Stimulated activated naive B cell treated with anti-CD40 and anti-IgM and Interleukin-4, amounts not matched to agents 10 μg/mL and 1 μg/mL and 100 μg/mL, for 72 hours (primary cell): ENCODE measurements around the gene POLR2H.

Experiments used
- ATAC-seq, 2 donors: fragments of 150-1000 bp; cut with Tn5 transposase; replicated peaks; 2 replicates each; pipeline ENCODE4 v1.10.0; 2021; ENCODE audit warnings: moderate library complexity in 1 of 2
- DNase-seq: peaks from one replicate; pipeline ENCODE4 v3.0.0; 2021
- H3K27ac Mint-ChIP-seq: one replicate; pipeline ENCODE4 v1.8.0; 2022; ENCODE audit warnings: mild to moderate bottlenecking, mixed read lengths
- H3K27me3 Mint-ChIP-seq, 2 donors: one replicate each; pipeline ENCODE4 v1.8.0; 2022; ENCODE audit warnings: mixed read lengths in 2 of 2
- H3K36me3 Mint-ChIP-seq, 2 donors: one replicate each; pipeline ENCODE4 v1.8.0; 2022; ENCODE audit warnings: mixed read lengths in 2 of 2, mild to moderate bottlenecking in 1 of 2
- H3K4me1 Mint-ChIP-seq, 2 donors: one replicate each; pipeline ENCODE4 v1.8.0; 2022; ENCODE audit warnings: mixed read lengths in 2 of 2, mild to moderate bottlenecking in 1 of 2
- H3K4me3 Mint-ChIP-seq, 2 donors: one replicate each; pipeline ENCODE4 v1.8.0; 2022; ENCODE audit warnings: mild to moderate bottlenecking in 2 of 2, mixed read lengths in 2 of 2, moderate library complexity in 1 of 2
- H3K9me3 Mint-ChIP-seq, 2 donors: one replicate each; pipeline ENCODE4 v1.8.0; 2022; ENCODE audit warnings: mixed read lengths in 2 of 2, mild to moderate bottlenecking in 1 of 2

The POLR2H gene

DNA sequence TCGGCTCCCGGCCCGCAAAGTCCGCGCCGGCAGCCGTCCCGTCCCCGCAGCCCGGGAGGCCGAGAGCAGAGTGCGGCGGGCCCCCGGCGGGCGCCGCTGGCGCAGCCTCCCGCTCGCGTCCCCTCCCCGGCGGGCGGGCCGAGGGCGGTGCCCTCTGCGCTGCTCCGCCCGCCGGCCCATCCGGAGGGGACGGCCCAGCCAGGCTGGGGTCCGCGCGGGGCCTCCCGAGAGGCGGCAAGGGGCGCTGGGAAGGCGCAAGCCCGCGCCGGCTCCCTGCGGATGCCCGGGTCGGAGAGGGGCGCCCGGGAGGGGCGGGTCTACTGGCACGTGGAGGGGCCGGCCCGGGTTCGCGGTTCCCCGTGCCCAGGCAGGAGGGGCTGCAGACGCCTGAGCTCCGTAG, at the start of gene POLR2H, which contains the start of gene CLCN2:
Gene POLR2H (plus strand): TSS at position 179 of the 400 bp plus-strand sequence. CDS start 1,783 bp downstream, outside the sequence.
Gene CLCN2 (minus strand): TSS at position 74 of the 400 bp plus-strand sequence. CDS start 126 bp downstream, outside the sequence.
- Mint-ChIP-seq H3K36me3 (peaks cover 21 to 25% of the 10 kb centered on the region in 2 donors), H3K4me1 (peaks cover 16 to 28% of the 10 kb centered on the region in 2 donors), H3K4me3 (peak within 1 kb of the TSS; percentile 87 to 96), H3K9me3 (no peaks in the 10 kb centered on the region), H3K27me3 (peaks cover 5 to 7% of the 10 kb centered on the region in 2 donors), H3K27ac (peak within 1 kb of the TSS; percentile 93)
- no peak for DNase-seq
- ATAC-seq: peak; percentile 26 to 28

DNA sequence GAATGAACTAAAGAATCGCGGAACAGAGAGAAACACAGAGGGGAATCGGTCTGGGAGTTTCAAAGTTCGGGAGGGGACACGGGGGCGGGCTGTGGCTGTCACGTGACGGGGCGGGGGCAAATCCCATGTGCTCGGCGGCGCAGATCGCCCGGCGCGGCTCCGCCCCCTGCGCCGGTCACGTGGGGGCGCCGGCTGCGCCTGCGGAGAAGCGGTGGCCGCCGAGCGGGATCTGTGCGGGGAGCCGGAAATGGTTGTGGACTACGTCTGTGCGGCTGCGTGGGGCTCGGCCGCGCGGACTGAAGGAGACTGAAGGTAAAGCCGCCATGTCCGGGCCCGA, 47.2 kb upstream of the POLR2H start, which contains the start of gene EIF4G1:
Gene EIF4G1 (plus strand): TSS at position 244 of the 337 bp plus-strand sequence. CDS start 1,191 bp downstream, outside the sequence.
- Mint-ChIP-seq H3K4me3 (peak within 1 kb of the TSS; percentile 85 to 86), H3K36me3 (peaks cover 29 to 30% of the 10 kb centered on the region in 2 donors), H3K27ac (peak within 1 kb of the TSS; percentile 92), H3K4me1 (peaks cover 24 to 32% of the 10 kb centered on the region in 2 donors), H3K9me3 (no peaks in the 10 kb centered on the region), H3K27me3 (no peaks in the 10 kb centered on the region)
- DNase-seq (peak; percentile 91), ATAC-seq (peak; percentile 91 to 94)

DNA sequence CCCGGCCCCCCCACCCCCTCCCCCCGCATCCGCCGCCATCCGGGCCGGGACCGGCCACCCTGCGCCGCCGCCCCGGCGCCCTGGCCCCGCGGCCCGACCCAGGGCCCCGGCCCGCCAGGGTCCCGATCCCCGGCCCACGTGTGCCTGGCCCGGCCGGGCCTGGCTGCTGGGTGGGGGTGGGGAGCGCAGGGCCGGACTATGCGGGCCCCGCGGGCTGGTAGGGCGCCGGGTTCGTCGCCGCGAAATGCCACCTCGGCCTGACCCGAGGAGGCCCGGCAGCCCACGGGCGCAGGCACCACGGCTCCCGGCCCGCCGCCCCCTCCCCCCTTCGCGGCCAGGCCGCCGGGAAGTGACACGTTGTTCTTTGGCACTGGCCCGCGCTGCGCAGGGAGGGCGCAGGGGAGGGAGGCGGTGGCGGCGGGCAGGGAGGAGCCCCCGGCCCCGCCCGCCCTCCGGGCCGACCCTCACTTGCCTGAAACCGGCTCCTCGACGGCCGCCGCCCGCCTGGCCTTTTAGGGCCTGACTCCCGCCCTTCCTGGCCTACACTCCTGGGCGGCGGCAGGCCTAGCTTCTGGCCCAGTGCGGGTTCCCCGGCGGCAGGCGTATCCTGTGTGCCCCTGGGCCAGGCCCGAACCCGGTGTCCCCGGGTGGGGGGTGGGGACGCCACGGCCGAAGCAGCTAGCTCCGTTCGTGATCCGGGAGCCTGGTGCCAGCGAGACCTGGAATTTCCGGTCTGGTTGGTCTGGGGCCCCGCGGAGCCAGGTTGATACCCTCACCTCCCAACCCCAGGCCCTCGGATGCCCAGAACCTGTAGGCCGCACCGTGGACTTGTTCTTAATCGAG, 46.6 kb upstream of the POLR2H start:
- Mint-ChIP-seq H3K27me3 (no peaks in the 10 kb centered on the region), H3K4me3 (peak overlapping the region; percentile 85 to 86), H3K27ac (peak overlapping the region; percentile 92), H3K36me3 (peaks cover 28 to 32% of the 10 kb centered on the region in 2 donors), H3K9me3 (no peaks in the 10 kb centered on the region), H3K4me1 (peaks cover 28 to 38% of the 10 kb centered on the region in 2 donors)
- peak; percentile 58 to 61 for ATAC-seq
- no peak for DNase-seq

DNA sequence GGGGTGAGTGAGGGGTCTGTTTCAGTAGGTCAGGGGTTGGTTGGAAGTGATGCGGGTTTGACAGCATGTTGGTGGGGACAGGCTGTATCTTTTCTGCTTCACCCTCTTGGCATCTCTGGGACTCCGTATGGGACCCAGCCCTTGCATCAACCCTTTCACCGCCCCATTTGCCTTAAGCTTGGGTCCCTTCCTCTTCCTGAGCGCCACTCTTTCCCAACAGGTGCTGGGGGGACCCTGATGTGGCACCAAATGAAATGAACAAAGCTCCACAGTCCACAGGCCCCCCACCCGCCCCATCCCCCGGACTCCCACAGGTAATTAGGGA, 46.0 kb upstream of the POLR2H start:
- ATAC-seq (peak; percentile 0 to 3), DNase-seq (no peak)
- no peaks in the 10 kb centered on the region for H3K27me3 Mint-ChIP-seq
- peaks cover 28 to 38% of the 10 kb centered on the region in 2 donors for H3K4me1 Mint-ChIP-seq
- peak overlapping the region; percentile 77 to 81 for H3K4me3 Mint-ChIP-seq
- H3K27ac Mint-ChIP-seq: peak overlapping the region; percentile 91
- no peaks in the 10 kb centered on the region for H3K9me3 Mint-ChIP-seq
- peaks cover 26 to 31% of the 10 kb centered on the region in 2 donors for H3K36me3 Mint-ChIP-seq

DNA sequence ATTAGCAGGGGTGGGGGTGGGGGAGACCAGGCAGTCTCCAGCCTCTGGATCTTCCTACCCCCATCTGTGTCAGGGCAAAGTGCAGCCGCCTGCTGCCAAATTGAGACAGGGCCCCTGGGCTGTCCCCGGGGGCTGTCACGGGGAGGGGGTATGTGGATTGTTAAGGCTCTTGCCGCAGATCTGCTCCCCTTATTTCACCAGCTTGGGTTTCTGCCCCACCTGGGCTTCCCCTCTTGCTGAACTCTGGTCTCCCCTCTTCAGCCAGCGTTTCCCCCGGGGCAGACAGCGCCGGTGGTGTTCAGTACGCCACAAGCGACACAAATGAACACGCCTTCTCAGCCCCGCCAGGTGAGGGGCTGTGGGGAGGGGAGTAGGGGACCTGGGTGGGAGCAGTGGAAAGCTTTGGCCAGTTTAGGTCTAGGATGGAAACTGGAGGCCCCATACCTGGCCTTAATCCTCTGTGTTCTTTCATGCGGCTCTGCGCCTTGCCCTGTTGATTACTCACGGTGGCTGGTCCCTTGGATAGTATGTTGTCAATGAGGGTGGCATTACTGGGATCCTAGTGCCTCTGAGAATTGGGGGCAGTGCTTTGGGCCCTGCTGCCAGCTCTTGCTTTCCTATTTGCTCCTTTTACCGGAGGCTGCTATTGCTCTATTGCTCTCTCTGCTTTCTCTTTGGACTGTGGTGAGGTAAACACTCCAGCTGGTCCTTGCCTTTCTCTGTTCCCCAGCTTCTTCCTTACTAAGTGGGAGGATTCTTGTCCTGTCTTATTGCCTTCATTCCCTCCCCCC, 45.4 kb upstream of the POLR2H start:
- Mint-ChIP-seq H3K4me3 (peak overlapping the region; percentile 77 to 81), H3K27me3 (no peaks in the 10 kb centered on the region), H3K4me1 (peaks cover 28 to 38% of the 10 kb centered on the region in 2 donors), H3K9me3 (no peaks in the 10 kb centered on the region), H3K36me3 (peaks cover 31 to 34% of the 10 kb centered on the region in 2 donors), H3K27ac (peak overlapping the region; percentile 91)
- DNase-seq (no peak), ATAC-seq (no peak)

DNA sequence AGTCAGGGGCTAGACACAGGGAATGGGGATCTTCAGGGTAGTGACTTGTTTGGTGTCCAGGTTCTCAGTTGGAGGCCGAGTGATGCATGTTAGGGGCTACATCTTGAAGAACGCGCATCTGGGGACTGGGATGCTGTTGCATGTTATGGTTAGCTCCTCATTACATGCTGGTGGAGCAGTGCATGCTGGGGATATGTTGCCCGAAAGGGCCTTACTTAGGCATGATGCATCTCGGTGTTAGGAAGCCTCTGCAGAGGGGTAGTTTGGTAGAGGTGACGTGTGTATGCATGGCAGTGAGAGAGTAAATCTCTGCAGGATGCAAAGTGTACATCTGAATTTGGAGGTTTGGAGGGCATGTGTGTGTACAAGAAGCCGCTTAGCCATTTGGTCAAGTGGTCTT, 44.7 kb upstream of the POLR2H start:
- H3K27me3 Mint-ChIP-seq: no peaks in the 10 kb centered on the region
- H3K4me3 Mint-ChIP-seq: peak overlapping the region; percentile 77 to 81
- peaks cover 31 to 38% of the 10 kb centered on the region in 2 donors for H3K4me1 Mint-ChIP-seq
- H3K27ac Mint-ChIP-seq: peak overlapping the region; percentile 91
- DNase-seq (no peak), ATAC-seq (no peak)
- no peaks in the 10 kb centered on the region for H3K9me3 Mint-ChIP-seq
- peaks cover 38 to 40% of the 10 kb centered on the region in 2 donors for H3K36me3 Mint-ChIP-seq

DNA sequence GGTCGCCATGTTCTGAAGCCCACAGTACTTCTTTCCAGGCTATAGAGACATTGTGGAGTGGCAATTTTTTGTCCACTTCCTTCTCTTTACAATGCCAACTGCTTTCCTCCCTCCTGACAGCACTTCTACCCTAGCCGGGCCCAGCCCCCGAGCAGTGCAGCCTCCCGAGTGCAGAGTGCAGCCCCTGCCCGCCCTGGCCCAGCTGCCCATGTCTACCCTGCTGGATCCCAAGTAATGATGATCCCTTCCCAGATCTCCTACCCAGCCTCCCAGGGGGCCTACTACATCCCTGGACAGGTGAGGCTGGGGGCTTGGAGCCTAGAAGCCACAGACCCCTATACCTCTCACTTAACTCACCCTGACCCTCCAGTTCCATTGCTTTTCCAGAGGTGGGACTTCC, 44.3 kb upstream of the POLR2H start:
- H3K36me3 Mint-ChIP-seq: peaks cover 41 to 42% of the 10 kb centered on the region in 2 donors
- no peaks in the 10 kb centered on the region for H3K27me3 Mint-ChIP-seq
- peak overlapping the region; percentile 26 to 33 for H3K4me3 Mint-ChIP-seq
- peaks cover 33 to 38% of the 10 kb centered on the region in 2 donors for H3K4me1 Mint-ChIP-seq
- no peaks in the 10 kb centered on the region for H3K9me3 Mint-ChIP-seq
- no peak for DNase-seq
- peak overlapping the region; percentile 20 for H3K27ac Mint-ChIP-seq
- no peak for ATAC-seq

DNA sequence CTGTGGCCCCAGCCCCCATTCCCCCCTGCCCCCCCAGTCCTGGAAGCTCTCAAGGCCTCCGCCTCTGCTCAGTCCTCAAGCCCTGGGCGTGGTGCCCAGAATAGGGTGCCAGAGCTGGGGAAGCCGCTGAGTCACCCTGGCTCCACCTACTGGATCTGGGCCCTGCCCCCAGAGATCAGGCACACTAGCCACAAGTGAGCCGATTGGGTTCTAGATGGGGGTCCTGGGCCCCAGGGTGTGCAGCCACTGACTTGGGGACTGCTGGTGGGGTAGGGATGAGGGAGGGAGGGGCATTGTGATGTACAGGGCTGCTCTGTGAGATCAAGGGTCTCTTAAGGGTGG, 41.4 kb upstream of the POLR2H start:
- H3K4me3 Mint-ChIP-seq: no peak overlapping the region
- H3K36me3 Mint-ChIP-seq: peaks cover 64 to 67% of the 10 kb centered on the region in 2 donors
- DNase-seq: no peak
- peaks cover 40 to 43% of the 10 kb centered on the region in 2 donors for H3K4me1 Mint-ChIP-seq
- H3K9me3 Mint-ChIP-seq: no peaks in the 10 kb centered on the region
- H3K27ac Mint-ChIP-seq: no peak overlapping the region
- H3K27me3 Mint-ChIP-seq: no peaks in the 10 kb centered on the region
- ATAC-seq: peak; percentile 33

DNA sequence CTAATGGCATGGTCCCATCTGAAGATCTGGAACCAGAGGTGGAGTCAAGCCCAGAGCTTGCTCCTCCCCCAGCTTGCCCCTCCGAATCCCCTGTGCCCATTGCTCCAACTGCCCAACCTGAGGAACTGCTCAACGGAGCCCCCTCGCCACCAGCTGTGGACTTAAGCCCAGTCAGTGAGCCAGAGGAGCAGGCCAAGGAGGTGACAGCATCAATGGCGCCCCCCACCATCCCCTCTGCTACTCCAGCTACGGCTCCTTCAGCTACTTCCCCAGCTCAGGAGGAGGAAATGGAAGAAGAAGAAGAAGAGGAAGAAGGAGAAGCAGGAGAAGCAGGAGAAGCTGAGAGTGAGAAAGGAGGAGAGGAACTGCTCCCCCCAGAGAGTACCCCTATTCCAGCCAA, 39.8 kb upstream of the POLR2H start:
- H3K36me3 Mint-ChIP-seq: peaks cover 68 to 73% of the 10 kb centered on the region in 2 donors
- peaks cover 33 to 35% of the 10 kb centered on the region in 2 donors for H3K4me1 Mint-ChIP-seq
- no peaks in the 10 kb centered on the region for H3K27me3 Mint-ChIP-seq
- DNase-seq (no peak), ATAC-seq (no peak)
- H3K9me3 Mint-ChIP-seq: no peaks in the 10 kb centered on the region
- H3K4me3 Mint-ChIP-seq: no peak overlapping the region
- H3K27ac Mint-ChIP-seq: peak overlapping the region; percentile 79

DNA sequence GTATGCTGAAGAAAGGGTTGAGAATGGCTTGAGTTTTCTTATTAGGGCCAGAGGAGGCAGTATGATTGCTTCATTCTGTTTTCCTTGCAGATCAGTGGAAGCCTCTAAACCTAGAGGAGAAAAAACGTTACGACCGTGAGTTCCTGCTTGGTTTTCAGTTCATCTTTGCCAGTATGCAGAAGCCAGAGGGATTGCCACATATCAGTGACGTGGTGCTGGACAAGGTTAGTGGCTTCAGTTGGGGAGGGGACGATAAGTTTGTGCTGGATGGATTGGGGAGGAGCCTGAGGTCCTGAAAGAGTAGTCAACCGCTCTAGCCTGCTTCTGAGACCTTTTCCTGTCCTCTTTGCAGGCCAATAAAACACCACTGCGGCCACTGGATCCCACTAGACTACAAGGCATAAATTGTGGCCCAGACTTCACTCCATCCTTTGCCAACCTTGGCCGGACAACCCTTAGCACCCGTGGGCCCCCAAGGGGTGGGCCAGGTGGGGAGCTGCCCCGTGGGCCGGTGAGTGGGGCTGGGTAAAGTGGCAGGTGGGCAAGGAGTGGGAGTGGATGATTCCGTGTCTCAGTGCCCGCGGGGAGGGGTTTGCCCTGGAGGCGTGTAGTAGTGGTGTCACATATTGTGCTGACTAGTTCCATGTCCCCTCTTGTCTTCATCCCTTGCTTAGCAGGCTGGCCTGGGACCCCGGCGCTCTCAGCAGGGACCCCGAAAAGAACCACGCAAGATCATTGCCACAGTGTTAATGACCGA, 38.6 kb upstream of the POLR2H start:
- Mint-ChIP-seq H3K4me1 (peaks cover 23 to 25% of the 10 kb centered on the region in 2 donors), H3K27me3 (no peaks in the 10 kb centered on the region), H3K9me3 (no peaks in the 10 kb centered on the region), H3K36me3 (peaks cover 68 to 74% of the 10 kb centered on the region in 2 donors), H3K27ac (peak overlapping the region; percentile 69), H3K4me3 (no peak overlapping the region)
- ATAC-seq (no peak), DNase-seq (no peak)

DNA sequence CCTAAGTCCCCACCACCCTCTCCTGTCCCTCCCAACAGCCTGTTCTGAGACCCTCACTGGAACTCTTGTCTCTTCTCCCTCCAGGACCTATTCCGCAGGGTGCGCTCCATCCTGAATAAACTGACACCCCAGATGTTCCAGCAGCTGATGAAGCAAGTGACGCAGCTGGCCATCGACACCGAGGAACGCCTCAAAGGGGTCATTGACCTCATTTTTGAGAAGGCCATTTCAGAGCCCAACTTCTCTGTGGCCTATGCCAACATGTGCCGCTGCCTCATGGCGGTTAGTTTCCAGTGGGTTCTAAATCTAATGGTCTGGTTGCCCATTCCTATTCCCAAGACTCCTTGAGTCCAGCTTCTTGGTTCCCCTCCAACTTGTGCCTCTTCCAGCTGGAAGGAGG, 37.8 kb upstream of the POLR2H start:
- peaks cover 27% of the 10 kb centered on the region in 2 donors for H3K4me1 Mint-ChIP-seq

DNA sequence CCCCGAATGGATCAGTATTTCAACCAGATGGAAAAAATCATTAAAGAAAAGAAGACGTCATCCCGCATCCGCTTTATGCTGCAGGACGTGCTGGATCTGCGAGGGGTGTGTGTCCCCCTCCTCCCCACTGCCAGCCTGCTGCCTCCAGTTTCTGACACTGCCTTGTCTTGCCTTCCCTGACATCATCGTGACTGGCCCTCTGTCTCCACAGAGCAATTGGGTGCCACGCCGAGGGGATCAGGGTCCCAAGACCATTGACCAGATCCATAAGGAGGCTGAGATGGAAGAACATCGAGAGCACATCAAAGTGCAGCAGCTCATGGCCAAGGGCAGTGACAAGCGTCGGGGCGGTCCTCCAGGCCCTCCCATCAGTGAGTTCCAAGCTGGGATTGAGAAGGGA, 36.2 kb upstream of the POLR2H start:
- DNase-seq (no peak), ATAC-seq (no peak)
- Mint-ChIP-seq H3K4me3 (no peak overlapping the region), H3K27me3 (no peaks in the 10 kb centered on the region), H3K27ac (peak overlapping the region; percentile 53), H3K9me3 (no peaks in the 10 kb centered on the region), H3K4me1 (peaks cover 20 to 28% of the 10 kb centered on the region in 2 donors), H3K36me3 (peaks cover 76 to 85% of the 10 kb centered on the region in 2 donors)

More for the DNA sequence above, 37.8 kb upstream of the POLR2H start:
- no peaks in the 10 kb centered on the region for H3K27me3 Mint-ChIP-seq
- H3K36me3 Mint-ChIP-seq: peaks cover 73 to 80% of the 10 kb centered on the region in 2 donors
- DNase-seq (no peak), ATAC-seq (no peak)
- no peaks in the 10 kb centered on the region for H3K9me3 Mint-ChIP-seq
- H3K4me3 Mint-ChIP-seq: no peak overlapping the region
- peak overlapping the region; percentile 39 for H3K27ac Mint-ChIP-seq

DNA sequence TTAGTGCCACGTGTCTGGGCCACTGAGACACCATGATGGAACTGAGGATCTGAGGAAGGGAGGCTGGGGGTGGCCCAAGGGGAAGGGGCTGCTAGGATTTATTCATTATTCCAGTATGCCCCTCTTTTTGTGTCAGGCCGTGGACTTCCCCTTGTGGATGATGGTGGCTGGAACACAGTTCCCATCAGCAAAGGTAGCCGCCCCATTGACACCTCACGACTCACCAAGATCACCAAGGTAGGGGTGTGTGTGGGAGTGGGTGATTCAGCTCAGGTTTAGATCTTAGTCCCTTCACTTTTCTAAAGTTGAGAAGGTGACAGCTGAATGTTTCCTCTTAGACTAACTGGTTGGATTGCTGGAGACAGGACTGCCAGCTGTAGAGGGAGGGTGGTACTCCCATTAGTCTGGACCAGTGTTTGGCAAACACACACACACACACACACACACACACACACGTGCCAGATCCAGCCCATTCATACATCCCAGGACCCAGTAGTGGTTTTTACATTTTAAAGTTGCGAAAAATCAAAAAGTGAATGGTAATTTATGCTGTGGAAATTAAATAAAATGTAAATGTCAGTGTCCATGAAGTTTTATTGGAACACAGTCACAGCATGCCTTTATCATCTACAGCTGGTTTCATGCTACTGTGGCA, 35.7 kb upstream of the POLR2H start:
- Mint-ChIP-seq H3K36me3 (peaks cover 73 to 84% of the 10 kb centered on the region in 2 donors), H3K4me1 (peaks cover 20 to 28% of the 10 kb centered on the region in 2 donors), H3K27ac (peak overlapping the region; percentile 53), H3K4me3 (no peak overlapping the region), H3K27me3 (no peaks in the 10 kb centered on the region), H3K9me3 (no peaks in the 10 kb centered on the region)
- ATAC-seq (no peak), DNase-seq (no peak)
